ENCODE measurements around the gene FAIM2.
"Not testable (repeated sequence)": the region's sequence is repeated elsewhere in the genome, so short reads cannot be mapped to it uniquely, and the experiment has no call there.

The FAIM2 gene

DNA sequence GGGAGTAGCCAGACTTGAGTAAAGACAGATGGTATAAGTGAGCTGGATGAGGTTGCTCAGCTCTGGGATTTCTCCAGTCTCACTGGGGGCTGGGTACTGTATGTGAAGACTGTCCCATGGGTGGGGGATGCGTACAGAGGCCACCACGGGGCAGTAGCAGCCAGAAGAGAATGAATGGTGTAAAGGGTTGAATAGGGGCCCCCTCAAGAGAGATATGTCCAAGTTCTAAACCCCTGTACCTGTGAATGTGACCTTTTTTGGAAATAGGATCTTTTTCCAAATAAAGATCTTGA, 39.0 kb downstream of the FAIM2 start:
- DNase-seq (ENCODE audit: low read depth, low spot score), result no peak

DNA sequence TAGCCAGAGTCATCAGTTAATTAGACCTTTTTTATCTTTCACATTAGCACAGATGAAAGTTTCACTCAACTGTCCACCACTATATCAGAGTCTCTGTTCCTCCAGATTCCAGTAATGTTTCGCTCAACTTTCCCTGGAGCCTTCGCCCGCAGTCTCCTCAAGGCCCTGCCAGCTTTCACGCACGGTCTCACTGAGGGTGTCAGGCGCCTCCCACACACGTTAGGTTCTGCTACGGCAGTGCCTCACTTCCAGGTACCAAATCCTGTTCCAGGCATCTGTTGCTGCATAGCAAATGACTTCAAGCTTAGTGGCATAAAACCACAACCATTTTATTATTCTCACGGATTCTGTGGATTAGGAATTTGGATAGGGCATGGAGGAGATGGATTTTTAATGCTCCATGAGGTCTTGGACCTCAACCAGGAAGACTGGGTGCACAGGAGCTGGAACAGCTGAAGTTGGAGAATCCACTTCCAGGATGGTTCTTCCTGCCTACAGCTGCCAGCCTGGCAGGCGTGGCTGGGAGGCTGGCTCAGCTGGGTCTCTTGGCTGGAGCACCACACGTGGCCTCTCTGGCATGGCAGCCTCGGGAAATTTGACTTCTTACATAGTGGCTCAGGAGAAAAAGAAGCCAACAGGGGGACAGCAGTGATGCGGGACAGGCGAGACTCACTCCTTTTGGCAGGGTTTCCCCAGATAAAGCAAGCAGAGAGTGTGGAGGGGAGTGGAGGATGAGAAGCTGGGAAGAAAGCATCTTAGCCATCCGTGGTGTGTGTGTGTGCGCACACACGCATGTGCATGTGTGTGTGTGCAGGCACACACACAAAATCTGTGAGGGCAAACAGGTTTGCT, 39.5 kb downstream of the FAIM2 start:
- DNase-seq (ENCODE audit: low read depth, low spot score), result no peak

DNA sequence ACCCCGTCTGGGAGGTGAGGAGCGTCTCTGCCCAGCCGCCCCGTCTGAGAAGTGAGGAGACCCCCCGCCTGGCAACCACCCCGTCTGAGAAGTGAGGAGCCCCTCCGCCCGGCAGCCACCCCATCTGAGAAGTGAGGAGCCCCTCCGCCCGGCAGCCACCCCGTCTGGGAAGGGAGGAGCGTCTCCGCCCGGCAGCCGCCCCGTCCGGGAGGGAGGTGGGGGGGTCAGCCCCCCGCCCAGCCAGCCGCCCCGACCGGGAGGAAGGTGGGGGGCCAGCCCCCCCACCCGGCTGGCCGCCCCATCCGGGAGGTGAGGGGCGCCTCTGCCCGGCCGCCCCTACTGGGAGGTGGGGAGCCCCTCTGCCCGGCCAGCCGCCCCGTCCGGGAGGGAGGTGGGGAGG, 42.8 kb downstream of the FAIM2 start:
- DNase-seq (ENCODE audit: low read depth, low spot score), result not testable (repeated sequence)

DNA sequence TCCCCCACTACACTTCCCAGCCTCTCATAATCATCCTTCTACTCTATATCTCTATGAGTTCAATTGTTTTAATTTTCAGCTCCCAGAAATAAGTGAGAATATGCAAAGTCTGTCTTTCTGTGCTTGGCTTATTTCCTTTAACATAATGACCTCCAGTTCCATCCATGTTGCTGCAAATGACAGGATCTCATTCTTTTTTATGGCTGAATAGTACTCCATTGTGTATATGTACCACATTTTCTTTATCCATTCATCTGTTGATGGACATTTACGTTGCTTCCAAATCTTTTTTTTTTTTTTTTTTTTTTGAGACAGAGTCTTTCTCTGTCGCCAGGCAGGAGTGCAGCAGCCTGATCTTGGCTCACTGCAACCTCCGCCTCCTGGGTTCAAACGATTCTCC, 47.8 kb downstream of the FAIM2 start:
- not testable (repeated sequence) for DNase-seq (ENCODE audit: low read depth, low spot score)

DNA sequence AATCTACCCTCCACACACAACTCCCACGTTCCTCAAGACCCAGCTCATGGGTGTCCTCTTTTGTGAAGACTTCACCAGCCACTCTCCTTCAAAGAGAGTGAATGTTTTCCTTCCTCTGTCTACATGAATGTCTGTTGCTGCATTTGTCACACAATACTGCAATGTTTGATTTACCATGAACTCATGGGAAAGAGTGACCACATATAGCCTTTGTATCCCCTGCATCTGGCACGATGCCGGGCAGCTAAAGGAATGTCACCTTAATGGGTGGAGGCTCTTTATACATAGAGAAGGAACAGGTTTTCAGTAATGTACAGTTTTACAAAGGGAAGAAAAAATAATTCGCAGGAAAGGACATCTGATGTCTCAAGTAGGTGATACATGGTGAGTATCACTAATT, 48.7 kb downstream of the FAIM2 start:
- no peak for DNase-seq (ENCODE audit: low read depth, low spot score)

DNA sequence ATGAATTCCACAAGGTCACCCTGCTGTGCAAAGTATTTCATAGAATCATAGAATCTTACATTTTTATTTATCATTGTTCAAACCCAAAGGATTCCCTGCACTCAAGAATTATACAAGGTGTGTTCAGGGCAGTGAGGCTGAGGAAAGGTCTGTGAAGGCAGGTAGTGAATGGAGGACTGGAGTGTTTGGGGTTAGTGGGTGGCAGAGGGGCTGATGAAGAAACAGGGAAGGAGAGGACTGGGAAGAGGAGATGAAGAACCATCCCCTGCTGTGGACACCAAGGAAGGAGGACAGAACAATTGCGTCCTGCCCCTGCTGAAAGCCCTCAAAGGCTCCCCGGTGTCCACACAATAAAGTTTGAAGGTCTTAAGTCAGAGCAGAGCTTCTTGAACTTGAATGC, 50.0 kb downstream of the FAIM2 start:
- no peak for DNase-seq (ENCODE audit: low read depth, low spot score)

DNA sequence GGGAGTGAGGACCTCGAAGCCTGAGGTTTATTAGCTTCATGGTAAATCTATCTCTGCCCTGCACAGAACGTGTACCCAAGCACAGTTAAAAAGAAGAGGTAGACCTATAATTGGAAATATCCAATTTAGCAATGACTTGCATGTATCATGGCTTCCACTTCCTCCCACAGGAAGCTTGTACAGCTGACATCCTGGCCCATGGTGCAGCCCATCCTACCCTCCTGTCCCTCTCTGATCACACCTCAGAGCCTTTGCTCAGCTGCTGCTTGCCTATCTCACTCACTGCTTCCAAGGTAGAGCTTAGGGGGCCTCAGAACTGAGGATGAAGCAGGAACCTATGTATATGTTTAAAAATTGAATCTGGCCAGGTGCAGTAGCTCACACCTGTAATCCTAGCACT, 56.5 kb downstream of the FAIM2 start:
- DNase-seq (ENCODE audit: low read depth, low spot score), result no peak

DNA sequence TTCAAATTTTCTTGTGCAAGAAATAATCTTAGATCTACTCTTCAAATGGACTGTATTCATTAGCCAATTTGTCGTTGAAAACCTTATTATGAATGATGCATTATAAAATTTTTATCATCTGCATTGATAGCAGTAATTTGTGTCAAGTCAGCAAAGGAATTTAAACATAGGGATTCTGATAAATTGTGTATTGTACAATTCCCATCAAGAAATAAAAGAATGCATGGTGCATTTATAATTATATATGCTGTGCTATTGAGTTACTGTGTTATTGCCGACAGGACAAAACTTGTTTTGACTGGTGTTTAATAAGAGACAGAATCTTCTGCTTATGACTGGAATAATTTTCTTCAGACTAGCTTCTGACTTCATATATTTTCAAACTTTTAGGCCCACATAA, 57.7 kb downstream of the FAIM2 start:
- DNase-seq (ENCODE audit: low read depth, low spot score), result no peak

DNA sequence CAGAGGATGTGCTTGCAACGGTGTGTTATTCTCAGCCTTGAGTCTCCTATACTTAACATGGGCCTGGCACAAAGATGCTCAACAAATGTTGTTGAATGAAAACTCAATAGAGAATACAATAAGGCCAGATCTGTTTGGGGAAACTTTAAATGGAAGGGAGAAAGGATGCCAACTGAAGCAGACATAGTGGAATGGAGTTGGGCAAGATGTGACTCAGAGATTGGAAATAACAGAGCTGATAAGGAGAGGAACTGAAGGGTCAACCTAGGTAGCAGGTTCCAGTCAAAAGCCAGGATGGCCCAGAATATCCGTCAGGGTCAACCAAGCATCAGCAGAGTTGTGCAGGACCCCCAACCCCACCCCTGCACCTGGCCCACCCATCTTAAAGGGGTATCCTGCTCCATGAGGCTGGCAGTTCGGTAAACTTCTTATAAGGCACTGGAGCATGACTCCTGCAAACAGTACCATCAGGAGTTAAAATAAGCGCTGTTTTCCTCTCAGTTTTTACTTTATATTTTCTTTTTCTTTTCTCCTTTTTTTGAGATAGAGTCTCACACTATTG, 59.7 kb downstream of the FAIM2 start:
- no peak for DNase-seq (ENCODE audit: low read depth, low spot score)

DNA sequence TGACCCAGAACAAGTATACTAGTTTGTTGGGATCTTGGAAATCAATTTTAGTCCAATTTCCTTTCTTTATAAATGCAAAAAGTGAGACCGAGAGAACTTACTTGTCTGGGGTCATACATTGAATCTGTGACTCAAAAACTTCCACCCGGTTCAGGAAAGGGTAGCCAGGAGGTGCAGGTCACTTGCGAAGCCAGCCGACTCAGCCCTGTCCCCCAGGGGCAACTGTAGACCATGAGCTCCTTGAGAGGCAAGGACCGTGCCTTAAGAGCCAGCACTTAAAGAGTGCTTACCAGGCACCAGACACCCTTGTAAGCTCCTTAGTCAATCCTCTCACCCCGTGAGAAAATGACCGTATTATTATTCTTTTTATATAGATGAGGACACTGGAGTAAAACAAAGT, 60.3 kb downstream of the FAIM2 start:
- no peak for DNase-seq (ENCODE audit: low read depth, low spot score)

DNA sequence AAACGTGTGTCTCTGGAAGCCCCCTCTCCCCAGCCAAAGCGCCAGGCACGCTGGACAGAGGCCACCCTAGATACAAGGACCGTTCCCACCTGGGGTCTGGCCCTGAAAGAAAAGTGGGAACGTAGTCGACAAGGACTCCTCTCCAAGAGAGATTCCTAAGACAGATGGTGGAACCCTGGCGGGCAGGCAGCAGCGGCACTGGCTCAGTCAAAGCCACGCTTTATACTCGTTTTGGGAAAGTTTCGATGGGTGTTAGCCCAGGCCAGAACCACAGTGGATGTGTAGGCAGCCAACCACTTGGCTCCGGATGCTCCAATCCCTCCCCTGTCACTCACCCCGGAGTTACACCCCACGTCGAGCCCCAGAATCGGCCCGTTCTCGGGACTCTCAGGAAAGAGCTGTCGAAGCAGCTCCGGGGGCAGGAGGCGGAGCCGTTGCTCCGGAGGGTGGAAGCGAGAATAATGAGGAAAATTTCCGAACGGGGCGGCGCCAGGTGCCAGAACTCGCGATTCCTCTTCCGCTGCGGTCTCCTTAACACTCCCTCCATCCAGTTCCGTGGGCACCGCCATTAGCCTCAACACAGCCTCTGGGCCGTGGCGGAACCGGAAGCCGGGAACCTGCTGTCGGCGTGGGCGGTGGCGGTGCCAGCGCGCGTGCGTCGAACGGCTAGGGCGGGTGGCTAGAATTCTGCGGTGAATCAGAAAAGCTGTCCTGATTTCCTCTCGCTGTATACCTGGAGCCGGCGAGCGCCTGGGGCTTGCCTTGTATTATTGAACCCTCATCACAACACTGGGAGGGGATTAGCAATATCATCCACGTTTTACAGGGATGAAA, 61.0 kb downstream of the FAIM2 start, which contains the start of gene BCDIN3D:
Gene BCDIN3D (minus strand): TSS at position 588 of the 834 bp plus-strand sequence. CDS start 19 bp downstream, at position 569.
- peak; percentile 89 for DNase-seq (ENCODE audit: low read depth, low spot score)

DNA sequence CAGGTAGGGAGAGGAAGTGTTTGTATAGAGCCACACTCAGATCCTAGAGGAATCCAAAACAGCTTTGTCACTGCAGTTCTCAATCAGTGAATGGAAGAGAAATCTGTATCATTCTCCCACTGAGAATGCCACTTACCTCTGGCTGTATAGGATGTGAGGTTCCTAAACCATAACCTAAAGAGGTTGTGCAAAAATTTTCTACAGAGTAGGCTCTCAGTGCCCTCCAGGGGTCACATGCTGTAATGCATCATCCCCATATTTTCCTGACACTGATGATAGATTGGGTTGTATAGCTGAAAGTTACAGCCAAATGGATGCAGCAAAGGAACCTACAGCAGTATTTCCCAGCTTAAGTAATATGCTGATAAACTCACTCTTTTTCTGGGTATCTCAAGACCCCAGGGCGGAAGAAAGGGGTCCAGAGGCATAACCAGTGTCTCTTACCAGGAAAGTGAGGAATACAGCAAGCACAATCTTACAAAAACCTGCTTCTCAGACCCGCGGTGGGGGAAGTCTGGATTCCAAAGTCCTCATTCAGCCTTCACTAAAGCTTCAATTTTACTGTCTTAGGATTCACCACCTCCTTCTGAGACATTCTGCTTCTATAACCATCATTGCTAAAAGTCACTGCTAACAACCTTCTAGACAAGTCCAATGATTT, 64.6 kb downstream of the FAIM2 start:
- peak; percentile 34 for DNase-seq (ENCODE audit: low read depth, low spot score)

DNA sequence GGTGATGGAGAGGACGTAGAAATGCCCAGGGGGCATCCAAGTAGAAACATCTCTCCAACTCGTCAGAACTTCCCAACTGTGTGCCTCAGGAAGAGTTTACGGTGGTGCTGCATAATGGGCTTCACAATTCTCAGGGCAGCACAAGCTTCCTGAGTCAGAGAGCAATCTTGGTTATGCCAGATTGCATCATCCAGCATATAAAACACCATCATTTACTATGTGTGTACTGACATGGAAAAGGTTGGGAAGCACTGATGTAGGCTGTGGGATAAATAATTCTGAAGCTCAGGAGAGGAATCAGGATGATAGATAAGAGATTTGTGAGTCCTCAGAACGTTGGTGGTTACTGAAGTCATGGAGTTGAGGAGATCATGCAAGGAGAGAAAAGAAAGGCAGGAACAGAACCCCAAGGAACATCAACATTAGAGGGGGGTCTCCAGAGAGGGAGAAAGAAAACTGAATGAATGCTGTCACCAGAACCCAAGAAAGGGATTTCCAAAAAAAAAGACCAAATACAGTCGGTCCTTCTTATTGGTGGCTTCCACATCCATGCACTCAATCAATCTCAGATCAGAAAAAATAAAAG, 70.8 kb downstream of the FAIM2 start:
- DNase-seq (ENCODE audit: low read depth, low spot score), result no peak

DNA sequence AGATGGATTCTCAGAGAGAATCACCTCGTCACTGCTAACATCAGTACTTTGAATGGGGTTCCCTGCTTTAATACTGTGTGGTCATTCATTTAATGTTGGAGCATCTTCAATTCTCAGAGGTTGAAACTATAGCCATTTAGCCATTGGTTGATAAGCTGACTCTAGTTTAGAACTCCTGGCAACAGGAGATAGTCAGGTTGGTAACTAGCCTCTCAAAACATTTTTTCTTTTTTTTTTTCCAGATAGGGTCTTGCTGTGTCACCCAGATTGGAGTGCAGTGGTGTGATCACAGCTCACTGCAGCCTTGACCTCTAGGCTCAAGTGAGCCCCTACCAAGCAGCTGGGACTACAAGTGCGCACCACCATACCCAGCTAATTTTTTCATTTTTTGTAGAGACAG, 72.0 kb downstream of the FAIM2 start:
- no peak for DNase-seq (ENCODE audit: low read depth, low spot score)

DNA sequence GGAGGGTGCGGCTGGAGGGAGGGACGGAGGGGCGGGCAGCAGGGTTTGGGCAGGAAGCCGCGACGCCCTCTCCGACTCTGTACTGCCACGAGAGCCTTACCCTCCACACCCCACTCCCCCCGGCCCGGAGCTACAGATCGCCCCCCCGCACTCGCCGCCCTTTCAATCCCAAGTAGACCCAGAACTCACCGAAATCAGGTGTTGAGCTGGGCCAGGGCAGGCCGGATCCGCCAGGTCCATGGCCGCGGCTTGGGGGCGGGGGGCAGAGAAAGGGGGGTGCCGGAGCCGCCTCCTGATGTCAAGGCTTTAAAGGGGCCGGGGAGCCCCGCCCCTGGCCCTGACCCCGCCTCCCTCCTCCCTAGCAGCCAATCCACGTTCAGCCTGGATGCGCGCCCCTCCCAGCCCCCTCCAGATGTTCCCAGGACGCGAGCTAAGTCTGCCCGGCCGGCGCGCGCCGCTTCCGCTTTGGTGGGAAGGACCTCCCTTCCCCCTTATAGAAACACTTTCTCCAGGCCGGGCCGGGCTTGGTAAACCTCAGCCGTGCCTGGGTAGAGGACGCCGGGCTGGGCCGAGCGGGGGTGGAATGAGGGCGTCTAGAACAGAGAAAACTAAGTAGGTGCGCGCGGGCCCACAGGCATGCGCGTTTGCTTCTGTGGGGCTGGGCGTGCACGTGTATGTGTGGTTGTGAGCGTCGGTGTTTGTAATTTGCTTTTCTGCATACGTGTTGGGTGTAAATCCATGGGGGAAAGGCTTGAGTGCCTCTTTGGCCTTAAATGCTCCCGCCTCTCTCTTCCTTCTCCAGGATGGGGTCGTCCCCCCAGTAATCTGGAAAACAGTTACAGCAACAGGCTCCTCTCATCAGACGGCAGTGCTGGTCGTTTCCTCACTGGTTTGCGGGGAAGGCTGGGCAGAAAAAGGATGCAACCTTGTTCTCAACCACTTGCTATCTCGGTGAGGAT, 75.3 kb downstream of the FAIM2 start, which contains the start of gene NCKAP5L:
Gene NCKAP5L (minus strand): TSS at position 281 of the 959 bp plus-strand sequence. CDS start 24,369 bp downstream, outside the sequence.
- peak; percentile 97 for DNase-seq (ENCODE audit: low read depth, low spot score)

DNA sequence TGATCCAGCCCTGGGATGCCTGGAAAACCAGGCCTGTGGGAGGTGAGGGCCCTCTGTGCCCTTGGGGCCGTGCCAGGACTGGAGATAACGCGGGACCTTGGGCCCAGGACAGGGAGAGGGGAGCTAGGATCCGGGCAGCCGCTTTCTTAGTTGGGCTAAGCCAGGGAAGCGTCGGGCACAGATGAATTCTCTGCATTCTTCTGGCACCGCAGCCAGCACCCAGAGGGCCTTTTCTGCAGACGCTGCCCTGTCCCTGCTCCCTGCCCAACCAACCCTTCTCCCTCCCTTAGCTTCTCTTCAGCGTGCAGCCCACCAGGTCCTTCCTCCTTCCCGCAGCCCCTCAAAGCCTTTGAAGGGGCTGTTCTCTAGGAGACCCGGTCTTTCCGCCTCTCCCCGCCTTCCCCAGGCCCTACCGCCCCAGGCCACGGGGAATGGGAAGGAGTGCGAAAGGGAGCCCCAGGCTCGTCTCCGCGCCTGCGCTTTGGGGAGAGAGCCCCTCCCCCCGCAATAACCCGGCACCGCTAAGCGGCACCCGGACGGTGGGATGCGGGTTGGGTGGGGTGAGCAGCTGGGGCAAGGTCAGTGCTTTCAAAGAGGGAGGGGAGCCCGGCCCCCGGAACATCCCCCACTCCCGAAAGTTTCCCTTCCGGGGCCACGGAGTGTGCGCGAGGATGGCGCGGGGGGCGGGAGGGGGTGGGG, 76.2 kb downstream of the FAIM2 start:
- peak; percentile 89 for DNase-seq (ENCODE audit: low read depth, low spot score)

DNA sequence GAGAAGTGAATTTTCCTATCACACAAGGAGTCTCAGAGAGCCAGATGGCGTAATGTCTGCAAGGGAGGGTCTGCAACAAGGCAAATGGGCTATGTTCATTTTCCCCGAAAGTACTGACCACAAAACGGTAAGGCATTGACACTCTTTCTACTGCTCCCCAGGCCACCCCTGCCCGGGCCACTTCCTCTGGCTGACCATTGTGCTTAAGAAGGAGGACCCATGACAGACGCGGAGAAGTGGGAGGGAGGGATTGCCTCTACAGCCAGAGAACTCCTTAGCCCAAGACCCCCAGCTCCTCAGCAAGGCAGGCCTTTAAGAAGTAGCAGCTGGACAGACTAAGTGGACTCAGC, 76.7 kb downstream of the FAIM2 start:
- no peak for DNase-seq (ENCODE audit: low read depth, low spot score)

DNA sequence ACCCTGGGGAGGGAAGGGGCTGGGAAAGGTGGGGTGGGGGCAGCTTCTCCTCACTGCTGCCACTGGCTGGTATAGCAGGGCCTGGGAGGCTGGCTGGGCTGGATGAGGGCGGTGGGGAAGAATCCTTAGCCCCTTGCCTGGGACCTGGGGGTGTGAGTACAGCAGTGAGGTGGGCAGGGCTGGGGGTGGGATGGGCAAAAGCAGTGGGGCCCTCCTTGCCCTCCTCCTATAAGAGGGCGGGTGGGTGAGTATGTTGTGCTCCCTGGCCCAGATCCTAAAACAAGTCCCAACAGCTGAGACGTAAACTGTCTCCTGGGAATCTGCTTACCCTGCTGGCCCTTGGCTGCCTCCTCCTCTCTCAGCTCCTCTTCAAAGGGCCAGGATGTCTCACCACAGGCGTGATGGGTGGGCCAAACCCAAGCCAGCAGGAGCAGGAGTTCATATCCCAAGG, 77.7 kb downstream of the FAIM2 start:
- no peak for DNase-seq (ENCODE audit: low read depth, low spot score)

DNA sequence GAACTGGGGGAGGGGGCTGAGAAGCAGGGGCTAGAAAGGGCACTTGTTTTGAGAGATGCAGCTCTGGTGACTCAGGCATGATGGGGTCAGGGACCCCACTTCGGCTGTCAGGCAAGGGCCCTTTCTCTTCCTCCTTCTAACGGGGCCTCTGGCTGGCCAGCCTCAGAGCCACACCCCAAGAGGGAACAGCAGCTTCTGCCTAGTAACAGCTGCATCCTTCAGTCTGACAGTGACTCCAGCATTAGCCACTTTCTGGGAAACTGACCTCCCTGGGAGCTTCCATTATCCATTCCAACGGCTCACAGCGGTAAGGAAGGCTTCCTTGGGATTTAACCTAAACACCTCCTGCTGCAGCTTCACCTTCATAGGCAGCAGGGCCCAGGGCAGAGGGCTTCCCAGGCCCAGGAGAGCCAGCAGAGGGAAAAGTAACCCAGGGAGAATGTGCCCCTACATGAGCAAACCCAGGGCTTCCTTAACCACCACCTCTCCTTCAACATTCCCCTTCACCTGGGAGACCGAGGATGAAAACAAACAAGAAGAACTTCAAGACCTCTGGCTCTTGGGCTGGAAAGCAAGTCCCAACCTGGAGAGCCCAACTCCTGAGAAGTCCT, 78.2 kb downstream of the FAIM2 start:
- DNase-seq (ENCODE audit: low read depth, low spot score), result peak; percentile 26

Measured in ELF-1 (cell line).